ENCODE results near the gene CDK5RAP2.

The CDK5RAP2 gene

GRCh38 chr9:120454467-120454866 is 125.5 kb downstream of the CDK5RAP2 start:
- TF ChIP-seq GATA2 (IDR thresholded peaks at IDR 0.05; ENCODE audit: low read depth, low read length) (no peak), GATA3 (IDR thresholded peaks at IDR 0.05; ENCODE audit: low read depth, low read length) (no peak)

DNA sequence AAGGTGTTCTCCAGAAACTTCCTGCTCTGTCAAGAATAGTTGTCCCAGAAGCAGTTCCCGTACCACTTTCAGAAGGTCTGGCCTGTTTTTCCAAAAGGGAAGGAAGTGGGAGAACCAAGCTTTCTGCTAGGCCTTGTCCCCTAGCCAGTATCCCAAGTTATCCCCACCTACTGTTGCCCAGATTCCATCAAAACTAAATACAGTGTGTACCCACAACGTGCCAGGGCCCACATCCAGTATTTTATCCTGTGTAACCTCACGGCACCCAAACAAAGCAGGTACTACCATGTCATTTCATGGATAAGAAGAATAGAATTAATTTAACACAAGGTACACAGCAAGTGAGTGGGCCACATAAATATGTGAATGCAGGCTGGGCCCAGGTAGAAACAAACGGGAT is 126.2 kb downstream of the CDK5RAP2 start:
- TF ChIP-seq GATA3 (IDR thresholded peaks at IDR 0.05; ENCODE audit: low read depth, low read length), result no peak
- TF ChIP-seq GATA2 (IDR thresholded peaks at IDR 0.05; ENCODE audit: low read depth, low read length), result no peak

DNA sequence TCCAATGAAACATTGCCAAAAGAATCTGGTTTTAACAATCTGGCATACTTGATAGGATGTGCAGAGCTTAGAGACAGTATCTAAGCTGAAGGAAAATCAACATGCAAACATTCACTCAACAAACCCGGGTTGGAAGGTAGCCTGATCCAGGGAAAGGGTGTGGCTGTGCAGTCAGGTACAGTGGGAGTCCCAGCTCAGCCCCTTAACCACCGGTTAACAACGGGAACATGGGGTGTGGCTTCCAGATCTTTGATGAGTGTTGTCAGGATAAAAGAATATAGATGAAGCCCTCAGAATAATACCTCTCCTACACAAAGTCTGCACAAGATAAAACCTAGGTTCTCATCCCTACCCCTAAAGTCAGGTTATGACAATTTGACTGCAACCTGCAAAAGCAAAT is 127.3 kb downstream of the CDK5RAP2 start:
- TF ChIP-seq GATA2 (IDR thresholded peaks at IDR 0.05; ENCODE audit: low read depth, low read length) (no peak), GATA3 (IDR thresholded peaks at IDR 0.05; ENCODE audit: low read depth, low read length) (no peak)

- no peak for TF ChIP-seq GATA2 (IDR thresholded peaks at IDR 0.05; ENCODE audit: low read depth, low read length)
- no peak for TF ChIP-seq GATA3 (IDR thresholded peaks at IDR 0.05; ENCODE audit: low read depth, low read length)
Observed at GRCh38 chr9:120450916-120451315, 129.1 kb downstream of the CDK5RAP2 start.

- no peak for TF ChIP-seq GATA2 (IDR thresholded peaks at IDR 0.05; ENCODE audit: low read depth, low read length)
- TF ChIP-seq GATA3 (IDR thresholded peaks at IDR 0.05; ENCODE audit: low read depth, low read length), result no peak
Observed at GRCh38 chr9:120449566-120449965, 130.4 kb downstream of the CDK5RAP2 start.

DNA sequence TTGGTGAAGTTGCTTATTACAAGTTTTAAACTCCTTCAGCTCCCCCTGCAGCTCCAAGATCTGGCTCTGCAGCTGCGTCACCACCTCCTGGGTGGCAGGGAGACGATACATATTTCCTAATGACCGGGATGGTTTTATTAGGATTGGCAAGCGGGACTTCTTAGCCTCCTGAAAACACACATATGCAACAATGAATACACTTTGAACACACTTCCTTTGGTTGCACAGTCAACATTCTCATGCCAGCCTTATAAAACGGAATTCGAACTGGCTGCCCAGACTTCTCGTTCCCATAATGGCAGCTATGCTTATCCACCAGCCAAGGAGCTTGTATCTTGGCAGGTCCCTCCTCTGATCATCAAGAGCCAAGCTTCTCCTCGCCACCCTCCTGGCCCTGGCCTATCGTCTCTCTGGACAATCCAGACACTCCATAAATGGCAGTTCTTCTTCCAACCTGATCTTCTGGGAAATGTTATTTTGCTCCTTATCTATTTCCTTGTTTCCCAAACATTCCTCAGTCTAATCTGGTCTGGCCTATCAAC is 131.9 kb downstream of the CDK5RAP2 start:
- TF ChIP-seq GATA3 (IDR thresholded peaks at IDR 0.05; ENCODE audit: low read depth, low read length), result no peak
- no peak for TF ChIP-seq GATA2 (IDR thresholded peaks at IDR 0.05; ENCODE audit: low read depth, low read length)

GRCh38 chr9:120446671-120447070 is 133.3 kb downstream of the CDK5RAP2 start:
- TF ChIP-seq GATA2 (IDR thresholded peaks at IDR 0.05; ENCODE audit: low read depth, low read length) (no peak), GATA3 (IDR thresholded peaks at IDR 0.05; ENCODE audit: low read depth, low read length) (no peak)

DNA sequence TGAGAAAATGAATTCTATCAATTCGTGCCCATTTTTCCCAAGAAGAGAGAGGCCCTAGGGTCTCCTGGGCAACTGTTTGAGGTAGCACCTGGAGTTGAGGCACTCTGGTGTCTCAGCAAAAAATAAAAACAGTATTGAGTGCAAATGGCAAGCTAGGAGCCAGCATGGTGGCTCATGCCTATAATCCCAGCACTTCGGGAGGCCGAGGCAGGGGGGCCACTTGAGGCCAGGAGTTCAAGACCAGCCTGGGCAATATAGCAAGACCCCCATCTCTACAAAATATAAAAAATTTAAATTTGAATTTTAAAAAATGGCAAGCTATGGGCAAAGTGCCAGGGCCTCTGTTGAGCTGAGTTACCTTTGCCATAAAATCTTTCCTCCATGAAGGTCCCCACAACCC is 136.0 kb downstream of the CDK5RAP2 start:
- TF ChIP-seq GATA2 (IDR thresholded peaks at IDR 0.05; ENCODE audit: low read depth, low read length), result no peak
- no peak for TF ChIP-seq GATA3 (IDR thresholded peaks at IDR 0.05; ENCODE audit: low read depth, low read length)

- TF ChIP-seq GATA3 (IDR thresholded peaks at IDR 0.05; ENCODE audit: low read depth, low read length), result no peak
- no peak for TF ChIP-seq GATA2 (IDR thresholded peaks at IDR 0.05; ENCODE audit: low read depth, low read length)
Observed at GRCh38 chr9:120443489-120443888, 136.5 kb downstream of the CDK5RAP2 start.

- TF ChIP-seq GATA2 (IDR thresholded peaks at IDR 0.05; ENCODE audit: low read depth, low read length) (no peak), GATA3 (IDR thresholded peaks at IDR 0.05; ENCODE audit: low read depth, low read length) (no peak)
Observed at GRCh38 chr9:120442308-120442995, 137.5 kb downstream of the CDK5RAP2 start.

DNA sequence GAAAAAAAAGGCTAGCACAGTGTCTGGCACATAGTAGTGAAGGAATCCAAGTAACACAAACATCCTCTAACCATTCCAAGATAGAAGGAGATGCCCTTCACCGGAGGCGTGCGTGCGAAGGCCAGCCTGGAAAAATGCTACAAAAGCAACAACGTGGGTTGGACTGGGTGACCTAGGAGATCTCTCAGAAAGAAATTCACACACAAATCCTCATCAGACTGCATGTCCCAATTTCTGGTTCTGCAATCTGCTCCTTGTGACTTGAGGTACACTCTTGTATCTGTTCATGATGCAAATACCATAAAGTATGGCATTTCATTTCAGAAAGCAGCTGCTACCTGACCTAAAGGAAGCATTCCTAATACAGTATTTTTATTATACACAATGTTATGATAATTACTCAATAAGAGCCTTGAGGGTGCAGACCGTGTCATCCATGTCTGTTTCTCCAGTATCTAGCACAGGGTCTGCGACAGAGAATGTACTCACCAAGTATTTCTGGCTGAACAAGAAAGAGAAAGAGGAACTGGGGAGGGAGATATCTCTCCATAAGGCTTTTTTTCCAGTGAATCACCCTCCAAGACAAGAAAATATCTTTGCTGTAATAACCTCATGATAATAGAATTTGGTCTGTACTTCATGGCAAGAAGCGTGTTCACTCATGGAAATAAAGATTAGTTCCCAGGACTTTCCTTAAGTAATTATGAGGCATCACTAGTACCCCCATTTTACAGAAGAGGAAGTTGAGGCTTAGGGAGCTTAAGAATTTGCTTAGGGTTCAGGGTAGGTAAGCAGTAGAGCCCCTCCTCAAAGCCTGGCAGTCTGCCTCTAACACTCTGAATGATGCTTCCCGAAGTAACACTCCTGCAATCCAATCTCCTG is 138.3 kb downstream of the CDK5RAP2 start:
- TF ChIP-seq GATA3 (IDR thresholded peaks at IDR 0.05; ENCODE audit: low read depth, low read length) (no peak), GATA2 (IDR thresholded peaks at IDR 0.05; ENCODE audit: low read depth, low read length) (no peak)

GRCh38 chr9:120440791-120441190 is 139.2 kb downstream of the CDK5RAP2 start:
- TF ChIP-seq GATA2 (IDR thresholded peaks at IDR 0.05; ENCODE audit: low read depth, low read length), result no peak
- TF ChIP-seq GATA3 (IDR thresholded peaks at IDR 0.05; ENCODE audit: low read depth, low read length), result no peak

GRCh38 chr9:120439926-120440325 is 140.0 kb downstream of the CDK5RAP2 start:
- TF ChIP-seq GATA3 (IDR thresholded peaks at IDR 0.05; ENCODE audit: low read depth, low read length), result no peak
- no peak for TF ChIP-seq GATA2 (IDR thresholded peaks at IDR 0.05; ENCODE audit: low read depth, low read length)

DNA sequence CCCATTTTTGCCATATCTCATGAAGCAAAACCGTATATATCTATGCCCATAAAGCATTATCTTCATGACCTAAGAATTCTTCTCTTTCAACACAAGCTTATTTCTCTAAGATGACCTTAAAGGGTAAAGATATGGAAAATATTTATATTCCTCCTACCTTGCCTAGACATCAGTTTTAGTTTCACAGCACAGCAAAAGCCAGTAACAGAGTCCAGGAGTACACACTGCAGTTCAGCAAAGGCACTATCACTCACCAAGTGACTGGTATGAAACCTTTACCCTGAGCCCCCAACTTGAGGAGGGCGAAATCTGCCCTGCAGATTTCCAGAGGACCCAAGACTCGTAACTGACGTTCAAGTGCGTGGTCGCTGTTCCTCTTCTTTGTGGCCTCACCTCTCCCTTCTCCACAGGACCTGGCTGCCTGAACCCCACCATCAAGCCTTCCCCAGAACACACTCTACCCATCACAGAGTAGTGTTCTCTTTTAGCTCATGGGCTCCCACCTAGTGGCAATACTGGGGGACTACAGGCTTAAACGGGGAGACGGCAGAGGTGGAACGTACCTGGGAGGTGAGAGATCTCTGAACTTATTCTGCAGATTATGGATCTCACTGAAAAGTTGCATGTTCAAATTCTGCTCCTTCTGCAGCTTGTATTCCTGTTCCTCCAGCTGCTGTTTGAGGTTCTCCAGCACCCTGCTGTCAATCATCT is 141.0 kb downstream of the CDK5RAP2 start:
- no peak for TF ChIP-seq GATA3 (IDR thresholded peaks at IDR 0.05; ENCODE audit: low read depth, low read length)
- TF ChIP-seq GATA2 (IDR thresholded peaks at IDR 0.05; ENCODE audit: low read depth, low read length), result no peak

Data from SH-SY5Y (cell line).